GM19238 (cell line): ENCODE measurements around the gene UBE2E2.

ENCODE experiments used
- DNase-seq: peaks from one replicate; pipeline ENCODE4 v3.0.0; 2011; ENCODE audit warnings: low spot score; ENCODE audit not compliant: insufficient read length

The UBE2E2 gene

DNA sequence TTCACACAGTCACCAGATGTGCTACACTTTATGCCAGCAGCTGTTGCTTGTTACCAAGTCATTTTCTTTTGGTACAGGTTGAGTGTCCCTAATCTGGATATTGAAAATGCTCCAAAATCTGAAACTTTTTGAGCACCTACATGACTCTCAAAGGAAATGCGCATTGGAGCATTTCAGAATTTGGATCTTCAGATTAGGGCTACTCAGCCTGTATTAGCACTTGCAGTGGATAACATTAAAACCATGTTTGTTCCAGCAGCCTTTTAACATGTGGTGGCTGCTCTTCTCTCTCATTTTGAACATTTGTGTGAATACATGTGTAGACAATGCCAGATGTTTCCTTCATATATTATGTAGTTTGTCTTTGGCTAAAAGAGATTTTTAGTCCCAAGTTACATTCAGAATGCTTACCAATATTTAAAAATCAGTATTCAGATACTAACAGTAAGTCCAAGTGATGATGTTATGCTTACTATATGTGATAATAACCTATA lies 371.7 kb downstream of the UBE2E2 start:
- DNase-seq = no peak

DNA sequence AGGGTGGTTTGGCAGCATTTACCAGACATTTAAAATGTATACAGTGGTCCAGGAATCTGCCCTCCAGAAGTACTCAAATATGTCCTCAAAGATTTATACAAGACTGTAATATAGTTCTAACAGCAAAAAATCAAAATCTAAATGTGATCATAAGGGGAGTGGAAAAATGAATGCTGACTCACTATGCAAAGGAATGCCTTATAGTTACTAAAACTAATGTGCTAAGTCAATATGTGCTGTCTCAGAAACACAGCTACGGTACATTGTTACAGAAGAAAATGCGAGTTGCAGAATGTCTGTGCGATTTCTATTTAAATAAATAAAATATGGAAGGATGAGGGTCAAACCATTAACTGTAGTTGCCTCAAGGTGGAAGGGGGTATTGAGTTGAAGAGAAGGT lies 372.6 kb downstream of the UBE2E2 start:
- no peak for DNase-seq

DNA sequence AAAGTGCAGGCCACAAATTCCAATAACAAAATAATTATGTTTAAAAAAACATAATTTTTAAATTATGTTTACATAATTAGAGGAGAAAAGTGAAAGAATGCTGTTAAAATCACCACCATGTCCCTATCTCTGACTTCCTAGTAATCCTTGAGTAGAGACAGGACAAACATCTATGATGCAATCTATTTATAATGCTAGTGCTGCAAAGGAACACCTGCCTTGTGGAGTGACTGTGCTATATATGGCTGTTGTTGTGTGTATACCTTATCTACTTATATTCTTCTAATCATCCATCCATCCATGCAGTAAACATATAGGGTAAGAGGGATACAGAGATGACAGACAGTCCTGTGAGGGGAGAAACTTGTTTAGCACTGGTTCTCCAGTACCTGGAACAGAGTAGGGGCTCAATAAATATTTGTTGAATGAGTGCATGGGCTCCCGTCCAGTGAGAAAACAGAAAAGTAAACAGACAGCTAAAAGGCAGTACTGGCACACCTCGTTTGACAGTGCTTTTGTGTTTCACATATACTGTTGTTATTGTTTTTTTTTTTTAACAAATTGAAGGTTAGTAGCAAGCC lies 373.3 kb downstream of the UBE2E2 start:
- DNase-seq = no peak

DNA sequence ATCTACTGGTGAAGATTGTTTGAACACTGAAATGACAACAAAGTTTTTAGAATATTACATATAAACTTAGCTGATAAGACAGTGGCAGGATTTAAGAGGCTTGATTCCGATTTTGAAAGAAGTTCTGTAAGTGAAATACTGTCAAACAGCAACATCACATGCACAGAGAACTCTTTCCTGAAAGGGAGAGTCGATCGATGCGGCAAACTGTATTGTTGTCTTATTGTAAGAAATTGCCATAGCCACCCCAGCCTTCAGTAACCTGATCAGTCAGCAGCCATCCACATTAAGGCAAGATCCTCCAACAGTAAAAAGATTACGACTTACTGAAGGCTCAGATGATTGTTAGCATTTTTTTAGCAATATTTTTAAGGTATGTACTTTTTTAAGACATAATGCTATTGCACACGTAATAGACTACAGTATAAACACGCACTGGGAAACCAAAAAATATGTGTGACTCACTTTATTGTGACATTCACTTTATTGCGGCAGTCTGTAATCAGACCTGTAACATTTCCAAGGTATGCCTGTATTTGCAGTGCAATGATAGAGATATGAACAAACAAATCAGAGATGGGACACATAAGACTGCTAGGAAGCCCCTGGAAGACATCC lies 377.1 kb downstream of the UBE2E2 start:
- no peak for DNase-seq

DNA sequence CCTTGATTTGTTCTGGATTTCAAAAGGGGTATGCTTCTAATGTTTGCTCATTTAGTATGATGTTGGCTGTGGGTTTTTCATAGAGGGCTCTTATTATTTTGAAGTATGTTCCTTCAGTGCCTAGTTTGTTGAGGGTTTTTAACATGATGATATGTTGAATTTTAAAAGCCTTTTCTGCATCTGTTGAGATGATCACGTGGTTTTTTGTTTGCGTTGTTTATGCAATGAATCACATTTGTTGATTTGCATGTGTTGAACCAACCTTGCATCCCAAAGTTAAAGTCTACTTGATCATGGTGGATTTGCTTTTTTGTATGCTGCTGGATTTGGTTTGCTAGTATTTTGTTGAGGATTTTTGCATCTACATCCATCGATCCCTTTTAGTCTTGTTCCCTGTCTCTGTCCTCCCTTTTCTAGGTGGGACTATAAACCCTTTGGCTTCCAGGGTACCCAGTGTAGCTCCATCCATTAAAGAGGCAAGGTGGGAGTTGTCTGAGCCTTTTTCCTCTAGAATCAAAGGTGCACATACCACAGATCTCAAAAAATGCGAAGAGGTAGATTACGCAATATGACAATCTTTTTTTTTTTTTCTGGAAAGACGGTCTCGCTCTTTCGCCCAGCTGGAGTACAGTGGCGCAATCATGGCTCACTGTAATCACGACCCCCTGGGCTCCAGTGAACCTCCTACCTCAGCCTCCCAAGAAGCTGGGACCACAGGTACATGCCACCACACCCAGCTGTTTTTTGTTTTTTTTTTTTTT lies 381.0 kb downstream of the UBE2E2 start:
- no peak for DNase-seq

DNA sequence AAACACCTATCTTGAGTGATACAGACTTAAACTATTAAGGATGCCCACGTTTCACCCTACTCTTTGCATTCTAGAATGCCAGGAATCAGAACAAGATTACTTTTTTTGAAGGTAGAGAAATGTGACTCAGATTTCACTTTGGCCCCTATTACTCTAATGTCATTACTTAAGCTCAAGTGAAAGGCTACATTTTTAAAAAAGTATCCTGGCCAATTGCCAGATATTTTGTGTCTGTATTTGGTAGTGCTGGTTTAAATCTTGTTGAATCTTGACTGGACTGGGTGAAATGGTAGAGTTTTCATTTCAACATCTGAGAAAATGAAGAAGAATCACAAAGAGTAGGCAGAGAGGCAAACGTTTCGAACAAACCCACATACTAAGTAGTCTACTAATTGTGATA lies 384.4 kb downstream of the UBE2E2 start:
- DNase-seq = no peak

DNA sequence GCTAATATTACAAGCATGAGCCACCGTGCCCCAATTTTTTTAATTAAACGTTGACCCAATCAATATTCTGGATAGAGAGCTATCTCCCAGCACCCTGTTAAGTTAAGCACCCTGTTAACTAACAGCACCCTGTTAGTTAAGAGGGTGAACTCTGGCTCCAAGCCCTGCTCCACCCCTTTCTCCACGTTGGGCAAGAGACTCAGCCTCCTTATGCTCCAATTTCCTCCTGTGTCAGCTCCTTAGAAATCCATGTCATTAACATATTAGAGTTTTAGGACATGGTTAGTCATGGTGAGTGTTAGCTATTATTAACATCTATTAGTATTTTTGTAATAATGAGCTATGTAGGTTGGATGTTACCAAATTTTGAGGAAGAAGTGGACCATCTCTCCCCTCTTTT lies 385.4 kb downstream of the UBE2E2 start:
- no peak for DNase-seq

DNA sequence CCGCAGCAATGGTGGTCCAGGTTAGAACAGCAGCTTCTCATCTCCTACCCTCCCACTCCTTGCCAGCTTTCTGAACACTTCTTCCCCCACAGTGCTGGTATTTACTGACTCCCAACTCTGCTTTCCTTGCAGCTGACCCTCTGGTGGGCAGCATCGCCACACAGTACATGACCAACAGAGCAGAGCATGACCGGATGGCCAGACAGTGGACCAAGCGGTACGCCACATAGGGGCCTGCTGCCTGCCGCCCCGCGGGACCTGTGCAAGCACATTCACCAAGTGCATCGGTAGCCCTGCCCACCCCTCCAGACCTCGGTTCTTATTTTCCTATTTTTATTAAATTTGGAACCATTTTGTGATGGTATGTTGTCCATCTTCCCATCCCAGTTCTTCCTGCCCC lies 386.5 kb downstream of the UBE2E2 start:
- DNase-seq = no peak

DNA sequence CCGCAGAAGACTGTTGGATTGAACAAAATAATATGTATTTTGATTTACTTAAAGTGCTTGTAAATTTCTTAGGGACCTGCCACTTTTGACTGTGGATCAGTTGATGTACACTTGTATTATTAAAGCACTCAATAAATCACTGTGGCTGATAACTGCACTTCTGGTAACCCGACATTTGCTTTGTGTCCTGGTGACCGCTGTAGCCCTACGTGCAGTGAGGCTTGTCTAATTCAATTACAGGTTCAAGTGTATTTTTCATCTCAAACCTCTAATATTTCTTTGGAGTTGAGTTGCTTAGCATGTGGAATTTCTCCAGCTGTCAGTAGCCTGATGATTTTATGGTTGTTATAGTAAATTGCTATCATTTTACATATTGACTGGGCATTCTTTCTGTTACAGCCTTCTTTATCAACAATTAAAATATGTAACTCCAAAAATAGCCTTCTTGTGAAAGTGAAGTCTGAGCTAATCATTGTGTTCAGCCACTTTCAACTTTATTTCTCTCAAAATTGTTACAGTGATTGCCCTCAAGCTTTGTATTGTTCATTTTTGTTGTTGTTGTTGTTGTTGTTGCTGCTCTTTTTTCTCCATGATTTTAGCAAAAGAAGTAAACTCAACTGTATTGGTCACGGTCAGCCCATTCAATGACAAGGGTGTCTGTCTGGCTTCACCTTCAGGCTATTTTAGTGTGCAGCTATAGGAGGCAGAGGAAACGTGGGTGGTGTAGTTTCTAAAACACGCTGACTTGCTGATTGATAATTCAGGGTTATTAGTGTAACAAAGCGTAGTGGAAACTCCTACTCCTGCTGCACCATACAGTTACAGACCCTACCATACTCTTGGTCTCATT lies 387.5 kb downstream of the UBE2E2 start:
- peak; percentile 18 for DNase-seq

DNA sequence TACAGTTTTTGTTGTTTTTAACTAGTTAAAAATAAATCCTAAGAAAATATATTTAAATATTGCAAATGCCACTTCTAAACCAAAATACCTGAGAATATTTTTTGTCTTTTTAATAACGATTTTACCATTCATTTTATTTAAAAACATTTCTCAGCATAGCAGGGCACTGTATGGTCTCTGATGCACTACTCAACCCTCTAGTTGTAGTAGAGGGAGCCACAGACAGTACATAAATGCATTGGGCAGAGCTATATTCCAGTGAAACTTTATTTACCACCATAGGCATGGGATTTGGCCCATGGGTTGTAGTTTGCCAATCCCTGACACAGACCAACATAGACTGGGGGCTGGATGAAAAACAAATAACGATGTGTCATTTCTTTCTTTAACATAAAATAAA lies 388.2 kb downstream of the UBE2E2 start:
- no peak for DNase-seq

DNA sequence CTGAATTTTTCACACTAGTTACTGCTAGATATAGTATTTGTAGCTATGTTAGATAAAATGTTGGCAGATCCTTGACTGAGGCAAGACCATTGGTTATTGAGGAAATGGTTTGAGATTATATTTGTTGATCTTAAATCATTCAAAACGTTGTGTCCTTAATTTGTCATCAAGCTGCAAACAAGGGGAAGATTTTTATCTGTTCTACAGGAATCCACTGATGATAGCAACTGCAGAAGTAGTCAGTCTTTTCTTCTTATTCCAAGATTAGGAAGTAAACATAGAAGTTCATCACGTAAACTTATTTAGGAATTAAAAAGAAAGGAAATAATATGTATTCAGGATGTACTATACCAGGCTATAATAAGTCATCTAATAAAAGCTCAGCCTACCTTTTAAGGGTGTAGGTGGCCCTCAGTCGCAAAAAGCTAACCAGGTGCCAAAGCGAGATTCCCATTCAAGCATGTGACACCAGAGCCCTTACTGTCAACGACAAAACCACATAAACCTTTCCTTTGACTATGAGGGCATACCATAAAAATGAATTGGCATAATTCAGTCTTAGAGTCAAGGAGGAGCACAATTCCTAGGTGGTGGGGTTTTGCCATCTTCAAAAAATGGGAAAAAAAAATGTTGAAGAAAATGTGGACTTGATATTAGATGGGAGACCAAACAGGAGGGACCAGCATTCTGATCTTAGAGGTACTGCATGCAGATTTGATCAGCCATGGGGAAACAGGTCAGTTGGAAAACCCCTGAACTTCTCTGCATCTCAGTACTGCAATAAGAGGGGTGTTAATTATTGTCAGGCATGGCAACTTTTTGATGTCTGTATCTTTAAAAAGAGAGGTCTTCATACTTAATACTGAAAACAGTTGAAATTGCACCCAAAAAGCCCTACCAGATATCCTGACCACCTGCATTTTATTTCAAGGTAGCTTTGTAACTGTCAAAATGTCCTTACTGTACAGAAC lies 390.1 kb downstream of the UBE2E2 start:
- no peak for DNase-seq

DNA sequence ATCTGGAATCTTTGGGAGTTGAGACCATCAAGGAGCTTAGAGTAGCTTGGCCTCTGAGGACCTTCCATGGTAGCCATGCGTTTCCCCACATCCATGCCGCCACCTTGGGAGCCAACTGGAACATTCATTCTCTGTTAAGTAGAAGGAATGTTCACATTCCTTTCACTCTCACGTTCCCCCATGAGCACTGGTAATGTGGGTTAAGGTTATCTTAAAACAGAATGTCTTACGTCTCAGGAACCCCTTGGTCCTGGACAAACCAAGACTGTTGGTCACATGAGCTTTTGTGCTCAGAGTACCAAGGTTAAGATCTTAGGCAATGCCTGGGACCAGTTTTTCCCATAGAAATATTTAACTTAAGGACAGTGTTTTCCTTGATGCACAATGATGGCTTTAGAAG lies 390.9 kb downstream of the UBE2E2 start:
- DNase-seq = no peak

DNA sequence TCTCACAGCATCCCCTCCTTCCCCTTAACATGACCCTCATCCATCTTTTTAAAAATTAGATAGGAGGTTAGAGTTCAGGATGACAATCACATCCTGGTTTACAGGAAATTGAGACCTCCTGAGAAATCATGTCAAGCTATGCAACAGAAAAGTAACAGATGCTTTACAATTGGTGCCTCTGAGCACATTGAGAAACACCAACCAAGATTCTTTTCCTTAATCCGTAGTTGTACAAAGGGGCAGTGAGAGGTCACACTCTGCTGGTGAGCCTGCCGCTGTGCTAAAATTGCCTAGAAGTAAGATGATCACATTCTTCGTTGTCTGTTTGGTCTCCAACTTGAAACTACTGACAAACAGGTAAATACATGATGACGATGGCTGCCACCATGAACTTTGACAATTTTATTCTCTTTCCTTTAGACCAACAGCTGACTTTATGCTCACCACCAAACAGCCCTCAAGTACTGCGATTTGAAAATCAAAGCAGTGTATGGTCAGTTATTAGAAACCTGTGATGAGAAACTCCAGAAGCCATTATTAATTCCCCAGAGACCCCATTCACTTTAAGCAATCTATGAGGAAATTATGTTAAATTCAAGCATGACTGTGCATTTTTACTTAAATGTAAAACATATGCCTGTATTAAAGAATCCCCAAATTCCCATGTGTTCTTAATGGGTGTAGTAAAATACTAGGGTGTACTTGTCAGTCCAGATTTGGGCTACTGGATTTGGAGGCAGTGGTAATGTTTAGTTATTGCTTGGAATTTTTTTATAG lies 392.0 kb downstream of the UBE2E2 start:
- DNase-seq = no peak

DNA sequence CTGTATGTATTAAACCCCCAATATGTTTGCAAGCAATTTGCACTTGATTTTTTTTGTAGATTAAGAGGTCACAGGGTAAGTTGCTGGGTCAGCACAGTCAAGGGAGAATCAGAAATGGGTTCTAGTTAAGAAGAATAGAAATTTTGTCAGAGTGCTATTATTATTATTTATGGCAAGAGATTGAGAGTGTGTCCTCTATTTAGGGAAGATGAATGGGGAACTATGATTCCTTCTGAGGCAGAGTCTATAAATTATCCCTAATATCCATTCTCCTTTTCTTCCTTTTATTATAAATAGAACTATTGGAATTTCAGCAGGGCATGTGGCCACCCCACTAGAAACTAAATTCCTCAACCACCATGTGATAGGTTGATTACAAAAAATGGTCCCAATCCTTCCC lies 392.7 kb downstream of the UBE2E2 start:
- no peak for DNase-seq

DNA sequence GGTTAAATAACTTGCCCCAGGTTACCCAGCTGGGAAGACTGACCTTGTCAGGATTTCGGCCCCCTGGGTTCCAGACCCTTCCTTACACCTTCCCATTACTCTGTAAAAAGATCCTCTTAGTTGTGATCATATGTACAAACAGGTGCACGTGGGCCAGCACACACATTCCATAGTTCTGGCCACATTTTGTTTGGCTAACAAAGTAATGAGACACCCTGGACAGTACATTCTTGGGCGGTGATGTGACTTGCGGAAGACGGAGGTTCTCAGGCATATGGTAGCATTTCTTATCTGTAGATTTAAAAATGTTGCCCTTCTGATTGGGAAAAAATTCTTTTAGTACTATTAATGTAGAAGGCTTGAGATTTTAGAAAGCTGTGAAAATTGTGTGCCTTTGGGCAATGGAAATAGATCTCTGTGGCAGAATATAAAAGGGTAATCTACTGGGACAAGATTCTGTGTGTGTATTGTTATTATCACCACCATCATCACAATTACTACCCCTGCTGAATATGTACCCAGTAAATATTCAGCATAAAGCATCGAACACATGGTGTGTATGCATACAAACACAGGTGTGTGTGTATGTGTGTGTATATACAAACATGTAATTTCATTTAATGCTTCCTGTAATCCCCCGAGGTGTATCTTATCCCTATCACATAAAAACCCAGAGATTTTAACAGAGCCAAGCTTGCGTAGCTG lies 397.2 kb downstream of the UBE2E2 start:
- no peak for DNase-seq

DNA sequence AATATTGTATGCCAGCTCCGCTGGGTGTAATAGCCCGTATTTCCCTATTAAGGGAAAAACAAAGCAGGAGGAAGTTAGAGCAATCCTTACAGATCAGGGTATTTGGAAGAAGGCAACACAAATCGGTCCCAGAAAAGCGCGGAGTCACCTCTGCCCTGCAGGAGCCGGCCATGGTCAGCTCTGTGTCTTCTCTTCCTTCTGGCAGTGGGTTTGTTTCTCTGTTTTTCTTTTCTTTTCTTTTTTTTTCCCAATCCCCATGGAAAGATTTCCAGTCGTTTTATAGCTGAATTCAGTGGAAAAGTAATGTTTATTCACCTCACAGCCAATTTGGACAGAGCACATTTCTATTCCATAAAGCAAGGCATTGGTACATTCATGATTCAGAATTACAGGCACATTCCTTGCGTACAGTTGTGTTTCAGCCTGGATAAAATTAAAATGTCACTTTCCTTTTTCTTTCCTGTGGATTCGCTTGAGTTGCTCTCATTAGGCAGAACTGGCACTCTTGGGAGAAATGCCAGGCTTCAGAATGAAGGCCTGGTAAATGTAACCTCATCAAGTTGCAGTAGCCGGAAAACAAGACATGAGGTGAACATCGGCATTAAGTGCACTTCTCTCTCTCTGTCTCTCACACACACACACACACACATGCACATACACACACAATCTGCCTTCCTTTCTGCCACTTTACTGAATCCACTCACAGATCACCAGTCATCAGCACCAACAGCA lies 398.1 kb downstream of the UBE2E2 start:
- DNase-seq = no peak

DNA sequence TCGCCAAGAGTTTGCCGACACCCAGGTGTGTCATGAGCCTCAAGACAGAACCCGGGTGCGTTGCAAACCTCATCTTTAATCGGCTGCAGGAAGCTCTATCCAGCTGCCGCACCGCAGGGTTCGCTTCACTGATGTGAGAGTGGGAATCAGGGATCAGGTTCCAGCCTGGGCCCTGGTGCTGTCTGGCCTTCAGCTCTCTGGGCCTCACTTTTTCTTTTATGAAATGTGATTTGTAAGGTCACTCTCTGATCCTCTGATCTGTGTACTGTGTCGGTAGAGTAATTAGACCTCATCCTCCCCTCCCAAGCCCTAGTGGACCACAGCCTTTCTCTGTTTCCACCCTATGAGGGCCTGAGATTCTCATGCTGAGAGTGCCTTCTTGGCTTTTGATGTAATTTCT lies 399.8 kb downstream of the UBE2E2 start:
- DNase-seq = no peak

DNA sequence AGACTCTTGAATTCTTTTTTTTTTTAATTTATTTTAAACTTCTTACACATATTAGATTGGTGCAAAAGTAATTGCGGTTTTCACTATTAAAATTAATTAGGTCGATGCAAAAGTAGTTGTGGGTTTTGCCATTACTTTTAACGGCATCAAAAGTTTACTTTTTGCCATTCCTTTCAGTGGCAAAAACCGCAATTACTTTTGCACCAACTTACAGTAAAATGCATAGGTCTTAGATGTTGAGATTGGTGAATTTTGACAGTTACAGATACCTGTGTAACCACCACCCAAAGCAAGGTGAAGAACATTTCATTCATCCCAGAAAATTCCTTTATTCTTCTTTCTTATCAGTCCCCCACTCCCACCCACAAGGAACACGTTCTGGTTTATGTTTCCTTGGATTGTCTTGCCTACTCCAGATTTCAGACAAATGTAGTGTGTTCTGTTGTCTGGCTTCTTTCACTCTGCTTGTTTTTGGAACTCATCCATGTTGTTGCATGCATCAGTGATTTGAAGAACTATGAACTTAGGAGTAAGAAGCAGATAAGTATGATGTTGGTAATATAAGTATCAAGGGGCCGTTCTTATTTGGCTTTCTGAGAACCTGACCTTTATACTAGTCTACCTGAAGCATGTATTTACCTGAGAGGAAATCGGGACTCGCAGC lies 404.2 kb downstream of the UBE2E2 start:
- no peak for DNase-seq
